K562 (cell line): Measurements from ENCODE around the gene RUNX1. TPM values are rescaled to one million over a fixed set of nuclear protein-coding genes. Genes with fewer than 3 reads are reported as not detected.

Source experiments
- CC2D1A ChIP-seq: fragments of 450-650 bp; IDR thresholded peaks from 2 replicates; pipeline ENCODE4 v1.6.1; 2017; ENCODE audit warnings: mild to moderate bottlenecking
- CHCHD3 ChIP-seq: fragments of 250-450 bp; sonication (Bioruptor Pico); IDR thresholded peaks from 2 replicates; pipeline ENCODE4 v2.1.2; 2022; ENCODE audit warnings: mild to moderate bottlenecking
- CTCF ChIP-seq, 3 experiments: IDR thresholded peaks in 2 of 3; conservative IDR thresholded peaks in 1 of 3; 2 replicates each; pipeline ENCODE4 v1.5.1; 2011 to 2012; ENCODE audit warnings: low read length in 3 of 3, mild to moderate bottlenecking in 3 of 3, control low read depth in 2 of 3, improper control_type of control experiment in 1 of 3, inconsistent platforms in 1 of 3, low read depth in 1 of 3, mixed read lengths in 1 of 3, moderate library complexity in 1 of 3; ENCODE audit not compliant: insufficient read depth in 2 of 3
- ELF2 ChIP-seq: fragments of 250-450 bp; sonication (Bioruptor Pico); IDR thresholded peaks from 2 replicates; pipeline ENCODE4 v1.5.0; 2021; ENCODE audit warnings: mild to moderate bottlenecking
- FOXK1 ChIP-seq: sonication (generic); formaldehyde crosslinking; IDR thresholded peaks from 2 replicates; pipeline ENCODE4 v1.8.0; 2022; ENCODE audit warnings: missing genetic modification reagents, mild to moderate bottlenecking, borderline replicate concordance
- HDAC6 ChIP-seq: IDR thresholded peaks from 2 replicates; pipeline ENCODE4 v1.6.1; 2012; ENCODE audit warnings: low read depth, mild to moderate bottlenecking, control low read depth, inconsistent platforms, low read length, moderate library complexity
- HNRNPLL ChIP-seq: fragments of 200-400 bp; formaldehyde crosslinking; IDR thresholded peaks from 2 replicates; pipeline ENCODE4 v1.6.1; 2017; ENCODE audit warnings: low read length, low read depth, mild to moderate bottlenecking; ENCODE audit not compliant: poor library complexity, severe bottlenecking
- LARP7 ChIP-seq: fragments of 450-650 bp; IDR thresholded peaks from 2 replicates; pipeline ENCODE4 v1.6.1; 2016
- MCM5 ChIP-seq: fragments of 450-650 bp; IDR thresholded peaks from 2 replicates; pipeline ENCODE4 v1.6.1; 2016; ENCODE audit warnings: low read depth
- MEF2D ChIP-seq: conservative IDR thresholded peaks from 2 replicates; pipeline ENCODE4 v1.6.1; 2016; ENCODE audit warnings: low read depth, missing genetic modification characterization, missing compliant biosample characterization
- MIER1 ChIP-seq: fragments of 450-650 bp; IDR thresholded peaks from 2 replicates; pipeline ENCODE4 v1.6.1; 2016; ENCODE audit warnings: antibody characterized with exemption, mild to moderate bottlenecking, low read depth
- MXI1 ChIP-seq: IDR thresholded peaks from 2 replicates; pipeline ENCODE4 v1.6.1; 2011; ENCODE audit warnings: low read depth, mild to moderate bottlenecking, improper control_type of control experiment, low read length
- MYNN ChIP-seq, 2 experiments: sonication (generic); formaldehyde crosslinking in 1 of 2; IDR thresholded peaks; 2 replicates each; pipeline versions ENCODE4 v1.5.0 to v1.6.1; 2016 to 2020; ENCODE audit warnings: antibody characterized with exemption in 1 of 2, missing genetic modification reagents in 1 of 2
- NCOR1 ChIP-seq: fragments of 450-650 bp; IDR thresholded peaks from 2 replicates; pipeline ENCODE4 v1.6.1; 2016; ENCODE audit warnings: mild to moderate bottlenecking, moderate library complexity
- POU5F1 ChIP-seq: fragments of 150-350 bp; IDR thresholded peaks from 2 replicates; pipeline ENCODE4 v1.6.1; 2014; ENCODE audit warnings: borderline replicate concordance, low read length, low read depth, mild to moderate bottlenecking; ENCODE audit not compliant: partially characterized antibody
- RBM22 ChIP-seq: fragments of 200-400 bp; formaldehyde crosslinking; IDR thresholded peaks from 2 replicates; pipeline ENCODE4 v1.6.1; 2018; ENCODE audit warnings: low read length, low read depth; ENCODE audit not compliant: poor library complexity, severe bottlenecking
- SMARCA5 ChIP-seq: fragments of 450-650 bp; IDR thresholded peaks from 2 replicates; pipeline ENCODE4 v1.6.1; 2016
- SRF ChIP-seq, 2 experiments: fragments of 250-450, 450-650 bp in 1 of 2; sonication (Bioruptor Pico) in 1 of 2; sonication (generic) in 1 of 2; formaldehyde crosslinking; IDR thresholded peaks; 2 replicates each; pipeline versions ENCODE4 v1.5.0 to v1.5.1; 2020 to 2022; ENCODE audit warnings: mild to moderate bottlenecking in 1 of 2, missing genetic modification reagents in 1 of 2
- TAF15 ChIP-seq: fragments of 200-400 bp; formaldehyde crosslinking; IDR thresholded peaks from 2 replicates; pipeline ENCODE4 v1.6.1; 2017; ENCODE audit warnings: mild to moderate bottlenecking, low read depth, low read length, moderate library complexity
- TAL1 ChIP-seq: fragments of 450-650 bp; IDR thresholded peaks from 2 replicates; pipeline ENCODE4 v1.6.1; 2016; ENCODE audit warnings: mild to moderate bottlenecking
- ZNF324 ChIP-seq: fragments of 250-450 bp; sonication (Bioruptor Pico); IDR thresholded peaks from 2 replicates; pipeline ENCODE4 v1.4.0; 2020; ENCODE audit warnings: mild to moderate bottlenecking
- ZNF518B ChIP-seq: fragments of 250-450 bp; sonication (Bioruptor Pico); IDR thresholded peaks from 2 replicates; pipeline ENCODE4 v1.5.0; 2021; ENCODE audit warnings: mild to moderate bottlenecking, moderate library complexity
- polyA plus RNA-seq, 8 experiments: library from polyadenylated mRNA; depleted of rRNA in 4 of 8; stranded (reverse) in 5 of 8; unstranded in 3 of 8; fragments of >200 nt; fragmentation: Nextera tagmentation in 2 of 8; fragmentation: Illumina TruSeq in 1 of 8; extraction: Ambion mirVana in 2 of 8; extraction: Trizol in 1 of 8; gene quantifications; 2 replicates each; pipeline versions ENCODE4 v1.2.1 to v1.2.3, GENCODE V29; 2011 to 2014; ENCODE audit warnings: inconsistent platforms in 1 of 8, missing spikeins in 1 of 8
- total RNA-seq, 7 experiments: library from RNA; depleted of rRNA in 6 of 7; stranded (reverse); fragments of >200 nt in 6 of 7; fragmentation: Illumina TruSeq in 2 of 7; extraction: Trizol in 2 of 7; gene quantifications; 2 replicates each; pipeline versions ENCODE4 v1.2.1 to v1.2.3, GENCODE V29; 2011 to 2021; ENCODE audit warnings: low replicate concordance in 1 of 7
- TF ChIP-seq, protein P1 (sequence below): sonication (generic); formaldehyde crosslinking; IDR thresholded peaks from 2 replicates; pipeline ENCODE4 v1.5.0; 2020; ENCODE audit warnings: missing genetic modification reagents

Gene RUNX1
- total and polyA plus RNA-seq, 9 of the 15 experiments (the other 6 are each of a cell fraction or from before 2014, with no cell fraction given): 2.2 to 68.6 (median 17.8) TPM

DNA sequence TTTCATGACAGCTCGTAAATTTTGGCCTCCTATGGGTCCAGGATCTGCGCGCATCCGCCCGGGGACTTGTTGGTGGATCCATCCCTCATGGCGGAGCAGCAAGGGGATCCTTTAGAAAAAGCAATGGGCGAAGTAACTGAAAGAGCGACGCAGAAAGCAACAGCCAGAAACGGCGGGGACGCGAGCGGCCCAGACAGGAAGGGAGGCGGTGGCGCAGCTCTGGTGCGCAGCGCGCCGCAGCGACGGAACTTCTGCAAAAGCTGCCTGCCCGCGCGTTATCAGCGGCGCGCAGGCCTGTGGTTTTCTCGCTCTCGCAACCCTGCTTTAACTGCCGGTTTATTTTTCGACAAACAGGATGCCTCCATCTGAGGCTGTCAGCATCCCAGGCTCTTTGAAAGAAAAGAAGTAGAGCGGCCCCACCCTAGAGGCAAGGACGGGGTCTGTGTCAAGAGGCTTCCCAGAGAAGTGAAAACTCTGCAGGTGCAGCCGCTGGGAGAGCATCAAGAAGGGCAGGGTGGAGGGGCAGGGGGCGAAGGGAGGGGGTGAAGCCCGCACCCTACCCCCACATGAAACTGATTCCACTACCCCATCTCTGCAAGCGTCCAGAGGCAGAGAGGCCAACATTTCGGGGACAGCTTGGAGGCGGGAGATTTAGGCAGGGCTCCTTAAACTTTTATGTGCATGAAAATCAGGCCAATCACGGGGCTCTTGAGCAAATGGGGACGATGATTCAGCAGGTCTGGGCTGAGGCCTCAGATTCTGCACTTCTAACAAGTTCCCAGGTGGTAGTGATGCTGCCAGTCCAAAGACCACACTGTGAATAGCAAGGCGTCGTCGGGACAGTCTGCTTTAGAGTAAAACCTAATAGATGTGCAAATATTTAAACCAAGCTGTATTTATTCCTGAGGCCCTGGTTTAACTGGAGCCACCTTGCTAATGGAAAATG is 22.2 kb downstream of the RUNX1 start (continued):
- TF ChIP-seq MYNN (IDR thresholded peaks at IDR 0.05) (peak; percentile 59; the same call in 1 of the 2 replicates), MYNN (CRISPR knock-in tag; IDR thresholded peaks at IDR 0.05) (no peak), SMARCA5 (no peak), NCOR1 (peak; percentile 95), SRF (CRISPR knock-in tag; IDR thresholded peaks at IDR 0.05) (peak in 1 of 2 experiments; percentile 75; a peak in 1 of 4 replicates), MEF2D (tag) (peak; percentile 43; the same call in 1 of the 2 replicates), HDAC6 (no peak), MCM5 (no peak), LARP7 (no peak), CTCF (IDR thresholded peaks at IDR 0.05 in 2 of 3, conservative IDR thresholded peaks at IDR 0.05 in 1 of 3; ENCODE audit: insufficient read depth in 2 of 3, low read depth in 1 of 3, low read length in 3 of 3) (peak in 2 of 3 experiments; percentile 18 to 30; a peak in 4 of 6 replicates), FOXK1 (CRISPR knock-in tag) (0 out of 2 replicates have a peak, but pooled peaks have one; percentile 34), CHCHD3 (CRISPR knock-in tag) (no peak), CC2D1A (peak; percentile 88), TAF15 (no peak), MIER1 (no peak), RBM22 (no peak), POU5F1 (no peak), HNRNPLL (peak; percentile 92), TAL1 (peak; percentile 94), ELF2 (CRISPR knock-in tag) (peak; percentile 63; the same call in 1 of the 2 replicates), MXI1 (no peak), ZNF324 (no peak), ZNF518B (no peak)
- TF ChIP-seq, protein P1, sequence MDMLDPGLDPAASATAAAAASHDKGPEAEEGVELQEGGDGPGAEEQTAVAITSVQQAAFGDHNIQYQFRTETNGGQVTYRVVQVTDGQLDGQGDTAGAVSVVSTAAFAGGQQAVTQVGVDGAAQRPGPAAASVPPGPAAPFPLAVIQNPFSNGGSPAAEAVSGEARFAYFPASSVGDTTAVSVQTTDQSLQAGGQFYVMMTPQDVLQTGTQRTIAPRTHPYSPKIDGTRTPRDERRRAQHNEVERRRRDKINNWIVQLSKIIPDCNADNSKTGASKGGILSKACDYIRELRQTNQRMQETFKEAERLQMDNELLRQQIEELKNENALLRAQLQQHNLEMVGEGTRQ (CRISPR knock-in tag): no peak
